Measurements from ENCODE around the gene SUPT6H.

Gene SUPT6H

DNA sequence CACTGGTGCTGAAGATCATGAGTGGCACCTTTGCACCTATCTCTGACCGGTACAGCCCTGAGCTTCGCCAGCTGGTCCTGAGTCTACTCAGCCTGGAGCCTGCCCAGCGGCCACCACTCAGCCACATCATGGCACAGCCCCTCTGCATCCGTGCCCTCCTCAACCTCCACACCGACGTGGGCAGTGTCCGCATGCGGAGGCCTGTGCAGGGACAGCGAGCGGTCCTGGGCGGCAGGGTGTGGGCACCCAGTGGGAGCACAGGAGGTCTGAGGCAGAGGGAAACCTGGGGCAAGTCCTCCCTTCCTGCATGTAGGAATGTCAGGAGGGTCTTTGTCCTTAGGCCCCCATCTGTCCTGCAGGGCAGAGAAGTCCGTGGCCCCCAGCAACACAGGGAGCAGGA lies 75.3 kb downstream of the SUPT6H start:
- TF ChIP-seq CTCF (conservative IDR thresholded peaks at IDR 0.05; ENCODE audit: low read depth), result no peak
- POLR2A ChIA-PET (ENCODE audit: low non-redundant PET), result no interaction called here
- CTCF ChIA-PET, result no interaction called here
- no peak for DNase-seq (ENCODE audit: low spot score)
- H3K27ac ChIP-seq, result no peak overlapping the region

DNA sequence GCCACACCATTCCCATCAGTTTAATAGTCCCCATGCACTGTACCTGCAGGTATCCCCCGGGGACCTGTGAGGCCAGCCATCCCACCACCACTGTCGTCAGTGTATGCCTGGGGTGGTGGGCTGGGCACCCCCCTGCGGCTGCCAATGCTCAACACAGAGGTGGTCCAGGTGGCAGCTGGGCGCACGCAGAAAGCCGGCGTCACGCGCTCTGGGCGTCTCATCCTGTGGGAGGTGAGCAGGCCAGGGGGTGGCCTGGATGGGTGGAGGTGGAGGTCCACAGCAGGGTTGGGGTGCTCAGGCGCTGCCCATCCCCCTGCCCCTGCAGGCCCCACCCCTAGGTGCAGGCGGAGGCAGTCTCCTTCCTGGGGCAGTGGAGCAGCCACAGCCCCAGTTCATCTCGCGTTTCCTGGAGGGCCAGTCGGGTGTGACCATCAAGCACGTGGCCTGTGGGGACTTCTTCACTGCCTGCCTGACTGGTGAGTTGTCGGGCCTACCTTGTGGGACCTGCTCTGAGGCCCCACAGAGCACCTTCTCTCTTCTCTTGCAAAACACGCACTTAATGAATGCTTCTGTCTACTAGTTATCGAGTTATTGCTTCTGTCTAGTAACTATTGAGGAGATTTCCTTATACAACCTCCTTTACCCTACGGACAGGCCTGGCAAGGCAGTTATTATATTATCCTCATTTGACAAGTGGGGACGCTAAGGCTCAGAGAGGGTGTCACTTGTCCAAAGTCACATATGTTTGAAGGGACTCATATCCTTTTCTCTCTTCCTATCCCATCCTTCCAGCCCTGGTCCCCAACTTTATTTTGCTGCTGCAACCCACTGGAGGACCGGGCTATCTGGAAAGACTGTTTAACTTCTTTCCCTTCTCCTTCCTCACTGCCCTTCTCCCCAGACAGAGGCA lies 76.0 kb downstream of the SUPT6H start:
- ChIA-PET POLR2A (ENCODE audit: low non-redundant PET) (no interaction called here), CTCF (no interaction called here)
- TF ChIP-seq CTCF (conservative IDR thresholded peaks at IDR 0.05; ENCODE audit: low read depth), result no peak
- no peak for DNase-seq (ENCODE audit: low spot score)
- H3K27ac ChIP-seq, result peak overlapping the region; percentile 100

DNA sequence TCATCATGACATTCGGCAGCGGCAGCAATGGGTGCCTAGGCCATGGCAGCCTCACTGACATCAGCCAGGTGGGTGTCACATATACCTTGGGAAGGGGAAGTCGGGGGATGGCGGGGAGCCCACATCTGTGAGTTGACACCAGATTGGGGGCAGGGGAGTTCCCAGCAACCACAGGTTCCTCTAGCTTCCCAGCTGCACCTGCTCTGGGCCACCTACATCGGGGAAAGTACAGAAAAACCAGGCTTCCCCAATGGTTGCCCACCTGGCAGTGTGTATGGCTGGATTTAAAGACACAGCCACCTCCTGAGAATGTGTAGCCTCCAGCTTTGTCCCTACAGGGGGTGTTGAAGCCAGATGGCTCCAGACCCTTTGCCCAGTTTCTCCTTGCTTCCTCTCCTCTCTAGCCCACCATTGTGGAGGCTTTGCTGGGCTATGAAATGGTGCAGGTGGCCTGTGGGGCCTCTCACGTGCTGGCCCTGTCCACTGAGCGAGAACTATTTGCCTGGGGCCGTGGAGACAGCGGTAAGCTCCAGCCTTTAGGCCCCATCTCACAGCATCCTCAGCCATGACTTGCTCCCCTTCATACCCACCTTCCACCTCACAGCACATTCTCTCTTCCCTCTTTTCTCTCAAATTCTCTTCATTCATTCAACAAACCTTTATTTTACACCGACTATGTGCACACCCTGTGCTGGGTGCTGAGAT lies 76.8 kb downstream of the SUPT6H start:
- peak overlapping the region; percentile 100 for H3K27ac ChIP-seq
- POLR2A ChIA-PET (ENCODE audit: low non-redundant PET), result no interaction called here
- CTCF ChIA-PET, result interaction anchor here (0.6 kb wide), 1 partner anchor 12 kb away, joined by 6 read pairs; no protein-coding TSS in a partner anchor
- no peak for TF ChIP-seq CTCF (conservative IDR thresholded peaks at IDR 0.05; ENCODE audit: low read depth)
- DNase-seq (ENCODE audit: low spot score), result no peak

- ChIA-PET CTCF (interaction anchor here (14.3 kb wide), 1 partner anchor 14 kb away, joined by 249 read pairs; the partner anchor contains the start of genes NEK8 and TLCD1), POLR2A (ENCODE audit: low non-redundant PET) (interaction anchor here (6.8 kb wide), 1 partner anchor 14 kb away, joined by 95 read pairs; the partner anchor contains the start of genes NEK8 and TLCD1)
- no peak for DNase-seq (ENCODE audit: low spot score)
- peak overlapping the region; percentile 100 for H3K27ac ChIP-seq
- TF ChIP-seq CTCF (conservative IDR thresholded peaks at IDR 0.05; ENCODE audit: low read depth), result no peak
Measured at GRCh38 chr17:28740406-28741357, 78.7 kb downstream of the SUPT6H start.

DNA sequence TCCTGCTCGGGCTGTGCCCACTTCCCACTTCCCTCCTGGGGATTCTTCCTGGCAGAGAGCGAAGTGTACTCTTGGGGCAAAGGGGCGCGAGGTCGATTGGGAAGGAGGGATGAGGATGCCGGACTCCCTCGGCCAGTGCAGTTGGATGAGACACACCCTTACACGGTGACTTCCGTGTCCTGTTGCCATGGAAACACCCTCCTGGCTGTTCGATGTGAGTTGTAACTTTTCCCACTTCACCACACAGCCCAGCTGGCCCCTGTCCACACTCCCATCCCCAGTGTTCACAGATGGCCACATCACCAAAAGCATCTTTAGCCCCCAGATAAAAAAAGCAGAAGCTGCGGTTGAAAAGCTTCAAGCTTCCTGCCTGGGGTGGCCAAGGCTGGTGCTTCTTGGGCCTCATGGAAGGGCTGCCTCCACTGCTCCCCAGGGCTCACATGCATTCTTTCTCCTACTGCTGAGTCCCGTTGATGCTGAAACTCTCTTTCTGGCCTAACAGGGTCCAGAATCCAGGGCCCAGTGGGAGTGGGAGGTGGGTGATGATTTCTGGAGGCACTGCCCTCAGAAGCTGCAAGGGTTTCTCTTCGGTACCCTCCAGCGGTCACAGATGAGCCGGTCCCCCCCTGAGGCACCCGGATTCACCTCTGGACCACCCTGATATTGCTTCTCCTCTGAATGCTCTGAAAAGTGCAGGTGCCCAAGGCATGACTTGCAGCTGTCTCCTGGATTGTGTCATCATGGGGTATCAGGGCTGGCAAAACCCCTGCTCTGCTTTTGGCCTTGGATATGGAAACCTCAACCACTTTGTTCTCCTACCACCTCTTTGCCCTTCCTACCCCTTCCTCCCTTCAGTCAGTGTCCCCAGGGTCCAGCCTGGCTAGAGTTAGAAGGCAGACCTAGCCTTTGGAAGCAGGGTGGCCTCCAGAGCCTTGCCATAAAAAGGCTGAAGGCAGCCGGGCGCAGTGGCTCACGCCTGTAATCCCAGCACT lies 79.6 kb downstream of the SUPT6H start:
- no peak for DNase-seq (ENCODE audit: low spot score)
- ChIA-PET CTCF (interaction anchor here (14.3 kb wide), 1 partner anchor 15 kb away, joined by 249 read pairs; the partner anchor contains the start of genes NEK8 and TLCD1), POLR2A (ENCODE audit: low non-redundant PET) (interaction anchor here (6.8 kb wide), 1 partner anchor 15 kb away, joined by 95 read pairs; the partner anchor contains the start of genes NEK8 and TLCD1)
- peak overlapping the region; percentile 100 for H3K27ac ChIP-seq
- TF ChIP-seq CTCF (conservative IDR thresholded peaks at IDR 0.05; ENCODE audit: low read depth), result no peak
